Cortex of kidney (tissue), 1 donor: ENCODE measurements around the gene ESYT2.
A peak's percentile ranks its signal among the peaks of the same experiment; 100 is the strongest.
"Not testable (repeated sequence)": the region's sequence is repeated elsewhere in the genome, so short reads cannot be mapped to it uniquely, and the experiment has no call there.

Experiments used
- DNase-seq: peaks from one replicate; lab custom pipeline; 2025; lab: John Stamatoyannopoulos, UW

The ESYT2 gene

GRCh38 chr7:158724658-158725505 is 104.4 kb downstream of the ESYT2 start:
- DNase-seq, result no peak

- no peak for DNase-seq
Measured at GRCh38 chr7:158723714-158724385, 105.5 kb downstream of the ESYT2 start.

- DNase-seq, result no peak
Measured at GRCh38 chr7:158723266-158723665, 106.0 kb downstream of the ESYT2 start.

DNA sequence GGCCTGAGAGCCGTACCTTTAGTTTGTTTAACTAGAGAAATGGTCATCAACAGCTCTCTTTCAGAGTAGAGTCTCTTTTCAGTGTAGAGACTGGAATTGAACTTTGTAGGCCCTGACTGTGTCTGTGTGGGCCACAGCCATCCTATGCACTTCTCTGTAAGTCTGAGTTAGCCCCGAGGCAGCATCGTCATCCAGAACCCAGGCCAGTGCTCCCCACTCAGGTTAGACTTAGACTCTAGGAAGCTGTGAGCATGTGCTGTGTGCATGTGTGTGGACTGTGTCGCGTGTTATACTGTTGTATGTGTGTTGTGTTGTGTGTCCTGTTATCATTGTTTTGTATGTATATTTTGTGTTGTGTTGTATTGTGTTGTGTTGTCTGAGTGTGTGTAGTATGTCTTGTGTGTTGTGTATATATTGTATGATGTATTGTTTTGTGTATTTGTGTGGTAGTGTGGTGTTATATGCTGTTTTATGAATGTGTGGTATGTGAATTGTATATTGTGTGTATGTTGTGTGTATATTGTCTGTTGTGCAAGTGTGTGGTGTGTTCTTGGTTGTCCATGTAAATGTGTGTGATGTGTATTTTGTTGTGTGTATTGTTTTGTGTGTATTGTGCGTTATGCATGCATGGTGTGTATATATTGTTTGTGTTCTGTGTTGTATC is 106.6 kb downstream of the ESYT2 start:
- DNase-seq, result no peak

- no peak for DNase-seq
Measured at GRCh38 chr7:158720112-158720511, 109.2 kb downstream of the ESYT2 start.

GRCh38 chr7:158716802-158717201 is 112.5 kb downstream of the ESYT2 start:
- no peak for DNase-seq

DNA sequence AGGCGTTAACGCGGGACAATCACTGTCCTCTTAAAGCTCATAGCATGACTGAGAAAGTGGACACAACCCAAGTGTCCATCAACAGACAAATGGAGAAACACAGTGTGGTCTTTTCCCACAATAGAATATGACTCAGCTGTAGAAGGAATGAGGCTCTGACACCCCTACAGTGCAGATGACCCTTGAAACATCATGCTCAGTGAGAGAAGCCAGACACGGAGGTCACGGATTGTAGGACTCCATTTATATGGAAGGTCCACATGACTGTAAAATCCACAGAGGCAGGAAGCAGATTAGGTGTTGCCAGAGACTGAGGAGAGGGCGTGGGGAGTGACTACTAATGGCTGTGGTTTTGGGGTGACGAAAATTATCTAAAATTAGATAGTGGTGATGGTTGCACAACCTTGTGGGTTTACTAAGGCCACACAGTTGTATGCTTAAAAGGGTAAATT is 118.6 kb downstream of the ESYT2 start:
- no peak for DNase-seq

DNA sequence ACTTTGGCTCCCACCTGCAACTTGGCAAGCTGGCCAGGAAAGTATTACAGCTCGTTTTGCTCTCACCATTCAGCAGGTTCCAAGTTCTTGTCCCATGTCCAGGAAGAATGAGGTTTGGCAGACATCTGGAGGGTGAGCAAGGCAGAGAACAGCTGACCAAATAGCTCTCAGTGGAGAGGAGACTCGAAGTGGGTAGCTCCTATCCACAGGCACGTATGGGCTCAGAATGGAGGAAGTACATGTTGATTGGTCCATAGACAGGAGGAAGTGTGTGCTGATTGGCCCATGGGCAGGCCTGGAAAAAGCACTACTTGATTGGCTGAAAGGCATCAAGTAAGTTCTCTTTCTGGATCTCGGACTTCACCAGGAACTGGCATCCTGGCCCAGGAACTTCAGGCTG is 121.7 kb downstream of the ESYT2 start:
- no peak for DNase-seq

DNA sequence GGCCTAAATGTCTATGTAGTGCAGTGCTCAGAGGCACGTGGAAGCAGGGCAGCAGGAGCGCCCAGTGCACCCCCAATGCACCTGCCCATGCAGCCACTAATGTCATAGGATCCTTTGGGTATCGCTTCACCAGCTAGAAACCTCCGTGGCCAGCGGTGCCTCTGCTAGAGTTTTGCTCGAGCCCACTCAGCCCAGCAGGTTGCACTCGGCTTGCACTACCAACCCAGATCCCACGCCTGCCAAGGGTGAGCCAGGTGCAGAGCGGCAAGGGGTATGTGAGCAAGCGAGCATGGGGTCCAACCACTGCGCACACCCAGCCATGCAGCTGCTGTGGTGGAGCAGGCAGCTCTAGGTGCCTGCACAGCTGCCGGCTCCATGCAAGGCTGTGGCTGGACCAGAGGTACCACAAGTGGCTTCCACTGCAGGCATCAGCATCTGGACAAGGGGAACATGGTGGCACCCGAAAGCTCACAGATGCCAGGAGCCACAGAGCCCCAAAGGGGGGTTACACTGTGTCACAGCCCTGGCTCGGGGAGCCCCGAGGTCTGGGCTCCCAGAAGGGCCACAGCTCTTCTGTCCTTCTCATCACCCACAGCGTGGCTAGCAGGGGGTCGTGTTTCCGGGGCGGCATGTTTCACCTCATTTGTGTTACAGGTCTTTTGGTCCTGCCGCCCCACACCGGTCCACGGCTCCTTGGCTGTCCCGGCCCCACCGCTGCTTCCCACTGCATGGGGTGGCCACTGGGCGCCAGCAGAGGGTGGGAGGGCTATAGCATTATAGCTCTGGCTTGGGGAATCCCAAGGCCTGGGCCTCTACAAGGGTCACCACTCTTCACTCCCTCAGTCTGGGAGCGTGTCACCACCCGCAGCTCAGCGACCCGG is 122.4 kb downstream of the ESYT2 start:
- DNase-seq, result no peak

DNA sequence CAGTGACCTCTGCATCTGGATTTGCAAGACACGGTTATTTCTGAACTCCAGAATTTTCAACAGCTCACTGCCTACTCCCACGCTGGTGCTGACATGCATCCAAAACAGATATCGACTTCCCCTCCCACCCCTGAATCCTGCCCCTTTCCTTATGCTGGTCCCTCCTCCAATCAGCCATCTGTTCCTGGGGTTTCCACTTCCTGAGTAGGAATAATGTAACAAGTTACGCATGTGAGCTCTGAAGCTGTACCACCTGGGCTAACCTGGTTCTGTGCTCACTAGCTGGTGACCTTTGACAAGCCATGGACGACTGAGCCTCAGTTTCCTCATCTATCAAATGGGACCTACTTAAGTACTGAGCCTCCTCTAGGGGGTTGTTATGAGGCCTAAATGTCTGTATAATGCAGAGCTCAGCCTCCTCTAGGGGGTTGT is 123.0 kb downstream of the ESYT2 start:
- no peak for DNase-seq

DNA sequence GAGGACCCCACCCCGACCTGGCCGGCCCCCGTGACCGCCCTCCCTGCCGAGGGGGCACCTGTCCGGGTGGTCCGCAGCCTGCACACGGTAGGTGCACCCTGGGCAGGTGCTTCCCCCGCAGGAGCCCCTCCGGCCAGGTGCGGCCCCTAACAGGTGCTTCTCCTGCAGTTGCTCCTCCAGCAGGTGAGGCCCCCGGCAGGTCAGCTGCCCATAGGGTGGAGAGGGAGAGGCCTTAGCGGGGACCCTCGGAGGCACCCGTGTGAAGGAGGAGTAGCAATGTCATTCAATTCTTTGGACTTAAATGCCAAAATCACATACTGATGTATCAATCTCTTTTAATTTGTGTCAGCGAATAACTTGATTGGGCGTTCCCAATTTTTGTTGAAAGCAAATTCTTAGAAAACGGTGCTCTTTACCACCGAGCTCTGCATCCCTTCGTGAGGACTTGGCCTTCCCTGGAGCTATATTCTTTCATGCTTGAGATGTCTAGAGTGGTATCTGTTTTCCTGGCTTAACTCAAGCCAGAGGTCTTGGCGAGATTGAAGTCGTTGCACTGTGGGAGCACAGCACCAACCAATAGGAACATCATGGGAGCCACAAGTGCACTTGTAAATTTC is 124.0 kb downstream of the ESYT2 start:
- no peak for DNase-seq

- DNase-seq, result peak; percentile 76
Measured at GRCh38 chr7:158704524-158705233, 124.6 kb downstream of the ESYT2 start, which contains the start of gene NCAPG2. NCAPG2 (minus strand) TSS chr7:158704804; CDS start chr7:158701899, 2,905 bp downstream.

DNA sequence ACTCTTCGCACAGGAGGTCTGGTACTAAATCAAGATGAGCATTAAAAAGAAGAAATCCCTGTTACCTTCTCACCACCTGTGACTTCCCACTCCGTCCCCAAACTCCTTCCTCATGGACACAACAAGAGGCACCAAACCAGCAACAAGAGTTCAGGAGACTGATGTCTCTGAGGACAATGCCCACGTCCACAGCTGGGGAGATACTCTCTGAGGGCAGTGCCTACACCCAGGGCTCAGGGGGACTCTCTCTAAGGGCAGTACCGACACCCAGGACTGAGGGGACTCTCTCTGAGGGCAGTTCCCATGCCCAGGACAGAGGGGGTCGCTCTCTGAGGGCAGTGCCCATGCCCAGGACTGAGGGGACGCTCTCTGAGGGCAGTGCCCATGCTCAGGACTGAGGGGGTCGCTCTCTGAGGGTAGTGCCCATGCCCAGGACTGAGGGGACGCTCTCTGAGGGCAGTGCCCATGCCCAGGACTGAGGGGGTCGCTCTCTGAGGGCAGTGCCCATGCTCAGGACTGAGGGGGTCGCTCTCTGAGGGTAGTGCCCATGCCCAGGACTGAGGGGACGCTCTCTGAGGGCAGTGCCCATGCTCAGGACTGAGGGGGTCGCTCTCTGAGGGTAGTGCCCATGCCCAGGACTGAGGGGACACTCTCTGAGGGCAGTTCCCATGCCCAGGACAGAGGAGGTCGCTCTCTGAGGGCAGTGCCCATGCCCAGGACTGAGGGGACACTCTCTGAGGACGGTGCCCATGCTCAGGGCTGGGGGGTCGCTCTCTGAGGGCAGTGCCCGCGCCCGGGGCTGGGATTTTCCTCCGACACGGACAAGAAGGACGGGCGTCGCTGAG is 125.4 kb downstream of the ESYT2 start:
- not testable (repeated sequence) for DNase-seq

DNA sequence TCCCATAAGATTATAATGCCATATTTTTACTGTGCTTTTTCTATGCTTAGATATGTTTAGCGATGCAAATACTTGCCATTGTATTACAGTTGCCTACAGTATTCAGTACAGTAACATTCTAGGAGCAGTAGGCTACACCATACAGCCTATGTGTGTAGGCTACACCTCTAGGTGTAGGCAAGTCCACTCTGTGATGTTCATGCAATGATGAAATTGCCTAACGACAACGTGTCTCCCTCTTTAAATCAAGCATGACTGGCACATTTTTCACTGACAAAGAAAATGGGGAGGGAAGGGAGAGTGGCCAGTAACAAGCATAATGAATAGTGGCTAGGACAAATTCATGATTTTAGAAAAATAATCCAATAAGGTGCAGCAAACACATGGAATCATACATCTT is 126.4 kb downstream of the ESYT2 start:
- no peak for DNase-seq

DNA sequence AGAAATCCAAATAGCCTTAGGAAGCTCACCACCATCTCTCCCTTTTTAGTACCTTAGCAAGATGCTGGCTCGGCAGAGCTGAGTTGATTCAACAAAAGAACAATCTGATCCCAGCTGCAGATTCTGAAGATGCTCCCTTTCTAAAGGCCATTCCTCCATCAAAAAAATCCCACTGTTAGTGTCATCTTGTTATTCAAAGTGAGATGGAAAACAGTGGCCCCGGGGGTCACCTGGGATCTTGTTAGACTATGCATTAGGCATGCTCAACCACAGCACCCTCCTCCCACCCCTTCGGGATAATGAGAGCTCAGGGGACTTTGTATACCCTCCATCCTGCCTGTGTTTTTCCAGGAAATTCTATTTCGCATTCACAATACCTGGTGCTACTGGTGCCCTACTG is 127.1 kb downstream of the ESYT2 start:
- no peak for DNase-seq

DNA sequence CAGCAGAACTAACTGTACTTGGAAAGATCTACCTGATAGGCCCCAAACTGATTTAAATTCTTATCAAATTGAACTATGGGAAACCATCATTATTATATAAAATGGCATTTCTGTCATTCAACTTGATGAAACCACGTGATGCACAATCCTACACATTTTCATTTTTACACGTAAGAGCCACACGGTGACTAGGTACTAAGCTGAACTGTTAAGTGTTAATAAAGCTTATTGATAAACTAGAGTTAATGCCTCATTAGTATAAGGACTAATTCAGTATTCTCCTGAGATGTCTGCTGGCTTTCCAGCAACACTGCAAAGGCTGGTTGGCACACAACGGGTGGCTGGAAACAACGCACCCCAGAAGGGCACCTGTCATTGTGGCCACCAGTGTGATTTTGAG is 129.3 kb downstream of the ESYT2 start:
- no peak for DNase-seq

DNA sequence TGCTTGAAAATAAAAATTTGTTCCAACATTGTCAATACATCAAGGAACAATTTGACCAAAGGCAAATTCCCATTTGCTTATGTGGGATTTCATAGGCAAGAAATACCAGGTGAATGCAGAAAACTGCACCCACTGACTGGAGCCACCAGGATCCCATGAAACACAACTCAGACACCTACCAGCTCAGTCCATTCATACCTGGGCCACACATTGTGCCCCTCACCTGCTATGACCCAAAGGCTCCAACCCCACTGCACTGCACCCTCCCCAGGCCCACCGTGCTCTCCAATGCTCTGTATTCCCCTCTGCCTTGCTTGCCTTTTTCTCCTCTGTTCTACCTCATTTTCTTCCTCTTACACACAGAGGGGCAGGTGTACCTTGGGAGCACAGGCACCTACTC is 130.0 kb downstream of the ESYT2 start:
- no peak for DNase-seq

DNA sequence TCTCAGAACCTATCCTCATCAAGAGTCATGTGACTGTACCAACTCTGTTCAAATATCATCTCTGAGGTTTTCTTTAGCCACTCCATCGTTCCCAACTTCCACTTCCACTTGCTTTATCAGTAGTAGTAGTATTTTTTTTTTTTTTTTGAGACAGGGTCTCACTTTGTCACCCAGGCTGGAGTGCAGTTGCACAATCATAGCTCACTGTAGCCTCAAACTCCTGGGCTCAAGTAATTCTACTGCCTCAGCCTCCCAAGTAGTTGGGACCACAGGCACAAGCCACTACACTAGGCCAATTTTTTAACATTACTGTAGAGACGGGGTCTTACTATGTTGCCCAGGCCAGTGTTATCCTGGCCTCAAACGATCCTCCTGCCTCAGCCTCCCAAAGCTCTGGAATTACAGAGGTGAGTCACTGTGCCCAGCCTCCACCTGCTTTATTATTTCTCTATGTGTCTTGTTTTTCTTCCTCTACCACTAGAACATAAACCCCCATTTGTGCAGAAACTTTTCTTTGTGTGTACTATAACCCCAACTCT is 130.6 kb downstream of the ESYT2 start:
- DNase-seq, result no peak

DNA sequence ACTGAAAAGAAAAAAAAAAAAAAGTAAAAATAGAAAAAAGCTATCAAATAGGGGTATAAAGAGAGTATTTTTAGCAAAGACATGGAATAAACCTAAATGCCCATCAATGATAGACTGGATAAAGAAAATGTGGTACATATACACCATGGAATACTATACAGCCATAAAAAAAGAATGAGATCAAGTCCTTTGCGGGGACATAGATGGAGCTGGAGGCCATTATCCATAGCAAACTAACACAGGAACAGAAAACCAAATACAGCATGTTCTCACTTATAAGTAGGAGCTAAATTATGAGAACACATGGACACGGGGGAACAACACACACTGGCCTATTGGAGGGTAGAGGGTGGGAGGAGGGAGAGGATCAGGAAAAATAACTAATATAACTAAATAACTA is 131.7 kb downstream of the ESYT2 start:
- DNase-seq, result not testable (repeated sequence)
